Measurements from ENCODE around the gene APOA5. TPM values are rescaled to one million over a fixed set of nuclear protein-coding genes. Genes with fewer than 3 reads are reported as not detected.

Gene APOA5
- polyA plus RNA-seq, 1 of the 3 experiments (the other 2 are of a cell fraction) = not detected

GRCh38 chr11:116791002-116791812 lies 472 bp downstream of the APOA5 start:
- H3K4me3 ChIP-seq (ENCODE audit: low read depth in 2 of 2, low read length in 1 of 2) = no peak overlapping the region; a peak in 1 of 4 replicates
- WGBS (ENCODE audit: low lambda C conversion rate) = 47% methylated on average over 20 of the region's 31 CpGs
- H4K20me1 ChIP-seq (ENCODE audit: insufficient read depth) = no peaks in the 10 kb centered on the region
- H3K27ac ChIP-seq (ENCODE audit: low read depth in 2 of 2, low read length in 1 of 2) = no peak overlapping the region
- no peaks in the 10 kb centered on the region for H3K27me3 ChIP-seq (ENCODE audit: insufficient read depth)
- H3K79me2 ChIP-seq (ENCODE audit: insufficient read depth) = peaks cover 14% of the 10 kb centered on the region
- peaks cover 8 to 19% of the 10 kb centered on the region in 2 experiments; a peak in 3 of 4 replicates for H3K4me1 ChIP-seq (ENCODE audit: control insufficient read depth in 1 of 2, insufficient read depth in 2 of 2, low read depth in 1 of 2, low read length in 1 of 2)
- POLR2A ChIA-PET = interaction anchor here (0.8 to 1.8 kb wide), 2 partner anchors 45 to 306 kb away, joined by 3 to 9 read pairs; no protein-coding TSS in a partner anchor
- peaks cover 3 to 5% of the 10 kb centered on the region in 2 experiments for H3K36me3 ChIP-seq (replicated peaks in 1 of 2; ENCODE audit: control insufficient read depth in 1 of 2, insufficient read depth in 2 of 2, low read length in 1 of 2)
- H3K9me2 ChIP-seq = no peaks in the 10 kb centered on the region
- CTCF ChIA-PET = interaction anchor here (0.5 to 11.4 kb wide), 70 partner anchors 9 to 1839 kb away, joined by 3 to 268 read pairs (median 5); partner anchors contain the start of genes APOA1, APOA4, PAFAH1B2 and PCSK7
- DNase-seq = peak; percentile 92
- no peak overlapping the region for H2AFZ ChIP-seq (ENCODE audit: low read depth)
- peaks cover 11% of the 10 kb centered on the region for H3F3A ChIP-seq (replicated peaks; ENCODE audit: insufficient read depth)
- H3K4me2 ChIP-seq = no peak overlapping the region
- TF ChIP-seq TAF1 (IDR thresholded peaks at IDR 0.05; ENCODE audit: borderline replicate concordance, low read depth, low read length) (no peak), CTCF (IDR thresholded peaks at IDR 0.05) (peak; percentile 76), YY1 (IDR thresholded peaks at IDR 0.05; ENCODE audit: low read depth) (no peak), RXRA (IDR thresholded peaks at IDR 0.05; ENCODE audit: borderline replicate concordance, low read depth) (no peak), SMC3 (IDR thresholded peaks at IDR 0.05; ENCODE audit: low read depth, low read length) (peak; percentile 94), JUND (IDR thresholded peaks at IDR 0.05) (no peak), IRF3 (IDR thresholded peaks at IDR 0.05; ENCODE audit: low read depth, low read length) (no peak), REST (IDR thresholded peaks at IDR 0.05; ENCODE audit: low read depth, low read length) (no peak), GATA2 (CRISPR knock-in tag; IDR thresholded peaks at IDR 0.05) (no peak), ELF1 (IDR thresholded peaks at IDR 0.05) (no peak), CHD2 (IDR thresholded peaks at IDR 0.05; ENCODE audit: low read length, partially characterized antibody) (no peak), RFX5 (IDR thresholded peaks at IDR 0.05; ENCODE audit: low read length) (no peak), EZH2phosphoT487 (IDR thresholded peaks at IDR 0.05; ENCODE audit: borderline replicate concordance, low read depth) (no peak), MXI1 (IDR thresholded peaks at IDR 0.05; ENCODE audit: low read depth, low read length) (no peak), USF1 (IDR thresholded peaks at IDR 0.05; ENCODE audit: borderline replicate concordance, low read depth) (no peak), NFIC (IDR thresholded peaks at IDR 0.05; ENCODE audit: borderline replicate concordance) (no peak), USF2 (IDR thresholded peaks at IDR 0.05; ENCODE audit: borderline replicate concordance, low read depth, low read length) (no peak), EP300 (IDR thresholded peaks at IDR 0.05; ENCODE audit: borderline replicate concordance in 1 of 2, low read depth in 1 of 2, low read length in 1 of 2) (no peak), FOXJ3 (CRISPR knock-in tag; IDR thresholded peaks at IDR 0.05) (no peak), MEF2A (IDR thresholded peaks at IDR 0.05; ENCODE audit: borderline replicate concordance, low read depth) (no peak), GABPA (IDR thresholded peaks at IDR 0.05; ENCODE audit: low read depth) (no peak), RAD21 (IDR thresholded peaks at IDR 0.05; ENCODE audit: low read length) (peak; percentile 82), NRF1 (IDR thresholded peaks at IDR 0.05; ENCODE audit: low read depth, low read length) (no peak)
- no peaks in the 10 kb centered on the region for H3K9me3 ChIP-seq
- H3K9ac ChIP-seq = no peak overlapping the region
